G401.6 (cell line): ENCODE data around the gene ALG10.
A peak's percentile ranks its signal among the peaks of the same experiment; 100 is the strongest.
"Not testable (repeated sequence)": the region's sequence is repeated elsewhere in the genome, so short reads cannot be mapped to it uniquely, and the experiment has no call there.

ENCODE experiments used
- FAIRE-seq: peaks from 2 replicates; lab custom pipeline; 2012; peaks lifted over from hg19 to GRCh38; lab: Jason Lieb, UNC

Gene ALG10

DNA sequence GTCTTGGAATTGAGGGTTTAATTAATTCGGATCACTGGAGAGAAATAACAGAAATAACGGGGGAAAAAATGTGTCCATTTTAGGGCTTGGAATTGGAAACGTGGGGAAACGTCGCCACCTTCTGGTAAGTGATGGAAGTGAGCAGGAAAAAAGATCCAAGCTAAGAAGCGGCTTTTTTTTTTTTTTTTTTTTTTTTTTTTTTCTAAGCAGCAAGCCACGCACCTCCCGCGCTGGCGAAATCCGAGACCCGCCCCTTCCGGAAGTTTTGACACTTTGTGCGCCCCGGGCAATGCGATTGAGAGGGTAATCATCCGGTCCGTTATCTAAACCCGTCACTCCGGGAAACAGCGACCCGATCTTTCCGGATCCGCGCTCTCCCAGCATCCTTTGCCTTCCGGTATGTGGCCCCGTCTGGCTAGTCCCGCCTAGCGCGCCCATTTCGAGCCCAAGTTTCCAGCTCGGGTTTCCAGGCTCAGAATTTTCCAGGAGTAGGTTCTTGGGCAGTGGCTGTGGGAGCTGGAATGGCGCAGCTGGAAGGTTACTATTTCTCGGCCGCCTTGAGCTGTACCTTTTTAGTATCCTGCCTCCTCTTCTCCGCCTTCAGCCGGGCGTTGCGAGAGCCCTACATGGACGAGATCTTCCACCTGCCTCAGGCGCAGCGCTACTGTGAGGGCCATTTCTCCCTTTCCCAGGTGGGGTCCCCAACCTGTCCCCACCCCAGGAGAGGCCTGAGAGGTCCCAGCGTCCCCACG is at the start of gene ALG10:
ALG10 (plus strand) TSS at position 418 of the 752 bp plus-strand sequence; CDS start at position 522, 104 bp downstream.
- FAIRE-seq: peak; percentile 98

DNA sequence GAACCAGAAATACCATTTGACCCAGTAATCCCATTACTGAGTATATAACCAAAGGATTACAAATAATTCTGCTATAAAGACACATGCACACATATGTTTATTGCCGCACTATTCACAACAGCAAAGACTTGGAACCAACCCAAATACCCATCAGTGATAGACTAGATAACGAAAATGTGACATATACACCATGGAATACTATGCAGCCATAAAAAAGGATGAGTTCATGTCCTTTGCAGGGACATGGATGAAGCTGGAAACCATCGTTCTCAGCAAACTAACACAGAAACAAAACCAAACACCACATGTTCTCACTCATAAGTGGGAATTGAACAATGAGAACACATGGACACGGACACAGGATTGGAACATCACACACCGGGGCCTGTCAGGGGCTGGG is 49.4 kb upstream of the ALG10 start:
- not testable (repeated sequence) for FAIRE-seq

GRCh38 chr12:33977887-33978286 is 44.4 kb upstream of the ALG10 start:
- no peak for FAIRE-seq

- FAIRE-seq: no peak
Observed at GRCh38 chr12:33988197-33988805, 34.0 kb upstream of the ALG10 start.

DNA sequence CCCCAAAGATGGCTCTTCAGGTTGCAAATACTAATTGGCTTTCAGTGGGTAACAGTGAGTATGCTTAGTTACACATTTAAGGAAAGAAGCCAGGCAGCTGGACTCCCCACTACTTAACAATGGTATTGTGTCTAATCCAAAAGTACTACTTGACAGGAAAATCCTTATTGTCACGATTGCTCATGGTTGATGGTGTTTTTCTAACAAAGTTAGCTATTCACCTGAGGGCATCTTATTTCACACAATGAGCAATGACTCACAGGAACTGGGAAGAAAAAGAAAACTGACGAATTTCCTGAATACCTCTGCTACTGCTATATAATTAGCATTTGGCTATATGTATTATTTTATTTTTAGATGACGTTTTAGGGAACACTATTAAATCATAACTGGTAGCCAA is 33.4 kb upstream of the ALG10 start:
- FAIRE-seq: no peak

DNA sequence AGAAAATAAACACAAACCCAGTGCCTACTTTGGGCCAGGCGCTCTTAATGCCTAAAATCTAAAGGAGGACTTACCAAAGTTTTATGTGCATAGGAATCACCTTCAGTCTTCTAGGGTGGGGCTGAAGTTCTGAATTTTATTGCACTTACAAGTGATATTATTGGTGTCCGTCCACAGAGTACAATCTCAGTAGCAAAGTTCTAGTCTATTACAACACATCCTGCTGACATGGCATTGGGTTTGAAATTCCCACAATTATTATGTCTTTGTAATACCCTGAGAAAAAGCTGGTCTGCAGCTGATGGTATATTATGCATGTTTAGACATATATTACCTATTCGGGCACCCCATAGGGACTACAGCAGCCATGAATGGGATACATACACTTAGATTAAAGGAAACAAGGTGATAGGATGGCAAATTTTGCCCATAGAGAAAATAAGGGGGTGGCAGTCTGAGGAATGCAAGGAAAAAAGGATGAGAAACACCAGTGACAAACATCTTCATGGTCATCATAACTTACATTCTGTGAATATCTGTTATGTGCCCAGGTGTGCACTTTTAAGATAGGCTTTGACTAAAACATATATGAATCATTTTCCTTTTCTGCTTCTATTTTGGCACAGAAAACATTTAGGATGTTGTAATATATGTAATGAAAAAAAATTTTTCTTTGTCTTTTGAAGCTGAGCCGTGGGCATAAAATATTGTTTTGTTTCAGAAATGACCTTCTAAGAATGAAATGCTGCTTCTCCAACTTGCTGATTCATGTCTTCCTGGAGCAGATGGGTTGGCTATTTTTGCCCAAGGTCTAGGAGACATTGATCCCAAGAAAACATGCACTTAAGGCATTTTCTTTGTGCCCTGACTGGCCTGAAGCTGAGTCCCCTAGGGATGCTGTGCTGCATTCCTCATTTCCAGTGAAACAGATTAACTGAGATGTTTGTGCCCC is 27.2 kb upstream of the ALG10 start:
- FAIRE-seq: no peak

DNA sequence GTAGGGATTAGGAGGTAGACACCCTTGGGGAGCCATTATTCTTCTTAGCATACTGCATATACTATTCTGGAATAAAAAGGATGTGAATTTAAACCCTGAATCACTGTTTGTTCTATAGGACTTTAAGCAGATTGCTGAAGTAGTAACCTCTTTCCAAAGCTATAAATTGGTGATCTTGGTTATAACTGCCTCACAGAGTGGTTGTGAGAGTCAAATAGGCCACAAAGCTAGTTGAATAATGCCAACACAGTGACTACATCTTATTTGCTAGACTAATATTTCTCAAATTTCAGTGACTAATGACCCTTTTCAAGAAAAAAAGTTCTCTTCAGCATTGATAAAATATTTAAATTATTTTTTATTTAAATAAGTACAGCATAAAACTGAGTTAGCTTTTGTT is 13.5 kb upstream of the ALG10 start:
- not testable (repeated sequence) for FAIRE-seq

DNA sequence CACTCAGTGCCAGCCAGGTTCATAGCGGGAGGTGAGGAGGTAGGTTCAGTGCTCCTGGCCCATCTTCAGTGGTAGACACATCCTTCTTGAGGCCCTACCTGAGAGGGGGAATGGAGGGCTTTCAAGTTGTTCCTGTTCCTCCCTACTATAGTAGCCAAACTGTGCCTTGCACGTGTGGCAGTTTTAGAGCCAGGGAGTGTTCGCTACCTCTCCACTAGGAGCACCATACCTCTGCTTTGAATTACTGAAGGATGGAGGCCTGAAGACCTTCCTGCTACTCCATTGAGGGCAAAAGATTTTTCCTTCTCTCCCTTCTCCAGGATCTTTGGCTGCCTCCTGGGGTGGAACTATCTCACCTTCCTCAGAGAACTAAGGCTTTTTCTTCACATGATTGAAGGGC is 5.9 kb upstream of the ALG10 start:
- FAIRE-seq: no peak

GRCh38 chr12:34021071-34021470 is 1.2 kb upstream of the ALG10 start:
- no peak for FAIRE-seq

GRCh38 chr12:34027661-34028060 is 5.4 kb downstream of the ALG10 start:
- FAIRE-seq: not testable (repeated sequence)

- FAIRE-seq: no peak
Observed at GRCh38 chr12:34030591-34030990, 8.3 kb downstream of the ALG10 start.

- peak; percentile 98 for FAIRE-seq
Observed at GRCh38 chr12:34033628-34034296, 11.5 kb downstream of the ALG10 start.

DNA sequence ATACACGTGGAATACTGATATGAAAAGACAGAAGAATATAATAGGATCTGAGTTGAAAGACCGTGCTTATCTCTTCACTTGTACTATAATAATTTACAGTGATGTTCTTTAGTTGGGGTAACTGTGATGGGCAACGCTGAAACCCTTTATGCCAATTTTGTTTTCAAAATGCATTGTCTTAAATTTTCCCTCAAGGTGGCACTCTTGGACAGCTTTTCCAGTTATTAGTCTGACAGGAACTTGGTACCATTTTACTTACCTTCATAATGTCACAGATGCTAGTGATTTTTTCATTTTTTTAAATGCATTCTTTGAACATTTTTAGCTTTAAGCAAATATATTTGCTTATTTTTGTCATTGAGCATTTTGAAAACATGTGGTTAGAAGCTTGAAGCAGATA is 16.1 kb downstream of the ALG10 start:
- FAIRE-seq: peak; percentile 80

DNA sequence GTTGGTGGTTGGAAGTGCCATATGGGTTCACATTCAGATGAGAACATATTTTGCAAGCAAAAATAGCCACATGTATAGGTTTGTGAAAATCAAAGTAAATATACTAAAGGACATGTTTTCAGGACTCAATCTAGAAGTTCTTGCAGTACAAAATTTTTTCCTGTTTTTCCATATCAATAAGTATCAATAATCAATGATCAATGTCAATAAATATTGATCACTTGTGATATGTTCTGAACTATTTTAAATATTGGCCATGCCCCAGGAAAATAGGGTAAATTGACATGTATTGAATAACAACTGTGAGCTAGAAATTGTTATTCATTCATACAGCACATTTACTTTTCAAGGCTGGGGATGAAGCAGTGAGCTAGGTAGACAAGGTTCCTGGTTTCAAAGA is 24.3 kb downstream of the ALG10 start:
- no peak for FAIRE-seq

- FAIRE-seq: not testable (repeated sequence)
Observed at GRCh38 chr12:34047855-34048254, 25.6 kb downstream of the ALG10 start.

DNA sequence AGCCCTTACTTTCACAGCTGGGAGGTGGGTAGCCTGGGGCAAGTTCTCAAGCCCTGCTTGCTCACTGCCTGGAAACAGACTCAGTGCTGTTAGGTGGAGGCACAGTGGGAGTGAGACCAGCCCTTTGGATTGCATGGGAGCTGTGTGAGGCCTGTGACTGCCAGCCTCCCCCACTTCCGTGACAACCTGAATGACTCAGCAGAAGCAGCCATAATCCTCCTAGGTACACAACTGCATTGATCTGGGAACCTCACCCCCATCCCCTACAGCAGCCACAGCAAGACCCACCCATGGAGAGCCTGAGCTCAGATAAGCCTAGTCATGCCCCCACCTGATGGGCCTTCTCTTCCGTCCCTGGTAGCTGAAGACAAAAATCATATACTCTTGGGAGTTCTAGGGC is 26.4 kb downstream of the ALG10 start:
- FAIRE-seq: no peak

GRCh38 chr12:34051486-34051885 is 29.2 kb downstream of the ALG10 start:
- no peak for FAIRE-seq

DNA sequence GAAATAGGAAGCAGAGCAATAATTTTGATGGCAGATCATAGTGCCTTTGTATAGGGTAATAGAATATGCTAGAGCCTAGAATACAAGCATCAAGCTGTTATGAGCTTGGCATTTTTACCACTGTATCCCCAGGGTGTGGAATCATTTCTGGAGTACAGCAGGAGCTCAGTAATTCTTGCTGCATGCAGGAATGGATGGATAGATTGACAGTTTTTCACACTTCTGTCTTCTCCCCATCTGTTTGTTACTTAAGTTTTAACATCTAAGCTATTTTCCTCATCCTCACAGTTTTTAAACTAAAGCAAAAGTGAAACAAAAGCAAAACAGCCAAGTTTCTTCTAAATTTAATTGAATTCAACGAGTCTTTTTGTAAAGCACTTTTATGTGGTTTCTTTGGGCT is 32.6 kb downstream of the ALG10 start:
- FAIRE-seq: no peak
